Measurements from ENCODE around the gene APOE.
A peak's percentile ranks its signal among the peaks of the same experiment; 100 is the strongest.

The APOE gene

DNA sequence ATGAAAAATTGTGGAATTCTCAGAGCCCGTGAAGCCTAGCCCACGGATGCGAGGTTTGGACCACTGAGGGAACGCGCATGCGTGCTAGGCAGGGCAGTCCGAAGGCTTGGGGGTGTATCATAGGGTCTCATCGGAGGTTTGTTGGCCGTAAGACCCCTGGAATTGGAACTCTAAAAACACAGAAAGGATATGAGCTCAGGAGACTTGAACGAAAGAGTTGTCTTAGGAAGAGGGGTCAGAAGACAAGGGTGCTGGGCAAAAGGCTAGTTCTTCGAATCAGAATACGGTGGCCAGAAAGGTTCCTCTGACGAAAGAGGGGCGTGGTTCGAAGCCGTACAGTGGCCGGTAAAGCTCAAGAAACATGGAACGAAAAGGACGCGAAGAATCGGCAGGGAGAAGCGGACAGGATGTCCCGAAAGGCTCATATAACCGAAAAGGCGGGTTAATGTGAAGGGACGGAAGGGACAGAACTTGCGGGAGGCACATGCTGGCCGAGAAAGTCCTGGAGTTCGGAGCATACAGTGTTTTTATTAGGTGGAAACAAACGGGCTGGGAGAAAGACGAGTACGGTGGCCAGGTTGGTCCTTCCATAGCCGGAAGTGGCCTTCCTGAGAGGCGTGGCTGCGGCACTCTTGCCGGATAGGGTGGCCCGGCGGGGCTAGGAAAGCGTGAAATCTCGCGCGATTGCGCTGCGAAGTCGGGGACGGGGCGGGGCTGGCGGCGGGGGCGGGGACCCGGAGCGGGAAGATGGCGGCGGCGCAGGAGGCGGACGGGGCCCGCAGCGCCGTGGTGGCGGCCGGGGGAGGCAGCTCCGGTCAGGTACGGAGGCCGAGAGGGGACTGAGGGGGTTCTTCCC is 49.3 kb downstream of the APOE start, which contains the start of gene CLPTM1:
CLPTM1 (plus strand) TSS at position 732 of the 856 bp plus-strand sequence; CDS start at position 748, 16 bp downstream.
- DNase-seq: peak; percentile 88

DNA sequence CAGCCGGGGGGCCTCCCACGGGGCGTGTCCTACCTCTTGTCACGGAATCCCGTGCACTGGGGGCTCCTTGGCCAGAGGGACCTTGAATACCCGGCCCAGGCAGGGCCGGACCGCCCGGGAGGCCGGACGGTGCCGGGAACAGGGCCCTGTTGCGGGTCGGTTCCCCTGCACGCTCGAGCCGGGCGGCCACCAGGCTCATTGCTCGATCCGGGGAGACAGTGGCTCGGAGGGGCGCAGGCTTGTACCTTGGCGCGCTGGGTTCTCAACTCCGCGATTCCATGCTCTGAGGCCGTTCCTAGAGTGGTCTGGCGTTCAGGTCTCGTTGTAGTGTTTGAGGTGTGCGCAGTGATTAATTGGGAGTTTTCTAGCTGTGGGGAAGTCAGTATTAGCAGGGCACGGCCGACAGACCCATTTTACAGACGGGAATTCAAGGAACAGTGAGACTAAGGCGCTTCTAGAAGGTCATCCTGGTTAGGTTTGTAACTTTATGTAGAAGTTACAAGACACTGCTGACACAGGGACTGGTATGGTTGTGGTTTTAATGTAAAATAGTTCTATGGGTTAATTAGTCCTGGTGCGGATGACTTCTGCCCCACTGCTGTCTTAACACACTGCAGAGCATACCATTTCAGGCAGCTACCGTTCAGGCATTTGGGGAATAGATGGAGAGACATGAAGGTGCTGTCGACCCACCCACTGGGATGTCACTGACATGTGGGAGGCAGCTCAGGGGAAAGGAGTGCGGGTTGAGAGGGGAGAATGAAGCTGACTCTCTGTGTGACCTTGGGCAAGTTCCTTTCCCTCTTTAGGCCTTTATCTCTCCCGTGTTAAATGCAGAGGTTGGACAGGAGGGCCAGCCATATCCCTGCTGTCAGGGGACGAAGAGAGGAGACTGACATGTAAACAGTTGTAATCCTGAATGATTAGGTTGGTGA is 50.2 kb downstream of the APOE start:
- no peak for DNase-seq

DNA sequence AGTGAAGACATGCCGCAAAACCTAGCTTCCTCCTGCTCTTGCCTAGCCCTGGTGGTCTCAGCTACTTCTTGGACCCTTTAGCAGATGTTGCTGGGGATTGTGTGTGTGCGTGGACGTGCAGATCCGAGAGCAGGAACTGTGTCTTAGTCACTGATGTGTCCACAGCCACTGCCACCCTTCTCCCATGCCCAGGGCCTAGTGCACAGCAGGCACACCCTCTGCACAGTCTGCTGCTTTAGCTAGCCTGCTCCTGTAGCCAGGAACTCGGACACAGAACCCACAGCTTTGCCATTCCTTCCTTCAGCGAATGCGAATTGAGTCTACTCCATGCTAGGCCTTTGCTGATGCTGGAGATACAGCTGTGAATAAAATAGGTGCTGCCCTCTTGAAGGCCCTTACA is 51.9 kb downstream of the APOE start:
- no peak for DNase-seq

DNA sequence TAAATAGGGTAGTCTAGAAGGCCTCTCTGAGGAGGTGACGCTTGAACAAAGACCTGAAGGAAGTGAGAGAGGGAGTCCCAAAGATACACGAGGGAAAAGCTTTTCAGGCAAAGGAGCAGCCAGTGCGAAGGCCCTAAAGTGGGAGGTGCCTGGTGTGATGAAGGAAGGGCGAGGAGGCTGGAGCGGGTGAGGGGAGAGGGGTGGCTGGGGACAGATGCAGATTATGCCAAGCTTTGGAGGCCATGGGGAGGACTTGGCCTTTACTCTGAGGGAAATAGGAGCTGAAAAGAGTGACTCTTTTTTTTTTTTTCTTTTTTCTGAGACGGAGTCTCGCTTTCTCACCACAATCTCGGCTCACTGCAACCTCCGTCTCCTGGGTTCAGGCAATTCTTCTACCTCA is 52.5 kb downstream of the APOE start:
- no peak for DNase-seq

Data from DMS153 (cell line).